ENCODE measurements around the gene KRTAP5-7. TPM values are rescaled to one million over a fixed set of nuclear protein-coding genes. Genes with fewer than 3 reads are reported as not detected.

The KRTAP5-7 gene
- total and polyA plus RNA-seq, 2 of the 13 experiments (the other 11 are each of a cell fraction or from before 2014, with no cell fraction given), result 0.54 TPM; not detected in 1

DNA sequence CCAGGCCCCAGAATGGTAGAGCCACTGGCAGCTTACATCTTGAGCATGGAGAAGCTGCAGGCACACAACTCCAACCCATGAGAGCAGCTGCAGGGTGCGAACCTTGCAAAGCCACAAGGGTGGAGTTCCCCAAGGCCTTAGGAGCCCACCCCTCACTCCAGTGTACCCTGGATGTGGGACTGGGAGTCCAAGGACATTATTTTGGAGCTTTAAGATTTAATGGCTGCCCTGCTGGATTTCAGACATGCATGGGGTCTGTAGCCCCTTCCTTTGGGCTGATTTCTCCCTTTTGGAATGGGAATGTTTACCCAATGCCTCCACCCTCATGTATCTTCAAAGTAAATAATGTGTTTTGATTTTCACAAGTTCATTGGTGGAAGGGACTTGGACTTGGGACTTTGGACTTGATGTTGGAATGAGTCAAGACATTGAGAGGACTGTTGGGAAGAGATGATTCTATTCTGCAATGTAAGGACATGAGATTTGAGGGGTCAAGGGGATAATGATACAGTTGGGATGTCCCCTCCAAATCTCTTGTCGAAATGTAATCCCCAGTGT is 1.1 kb upstream of the KRTAP5-7 start (continued):
- TF ChIP-seq, protein P1, sequence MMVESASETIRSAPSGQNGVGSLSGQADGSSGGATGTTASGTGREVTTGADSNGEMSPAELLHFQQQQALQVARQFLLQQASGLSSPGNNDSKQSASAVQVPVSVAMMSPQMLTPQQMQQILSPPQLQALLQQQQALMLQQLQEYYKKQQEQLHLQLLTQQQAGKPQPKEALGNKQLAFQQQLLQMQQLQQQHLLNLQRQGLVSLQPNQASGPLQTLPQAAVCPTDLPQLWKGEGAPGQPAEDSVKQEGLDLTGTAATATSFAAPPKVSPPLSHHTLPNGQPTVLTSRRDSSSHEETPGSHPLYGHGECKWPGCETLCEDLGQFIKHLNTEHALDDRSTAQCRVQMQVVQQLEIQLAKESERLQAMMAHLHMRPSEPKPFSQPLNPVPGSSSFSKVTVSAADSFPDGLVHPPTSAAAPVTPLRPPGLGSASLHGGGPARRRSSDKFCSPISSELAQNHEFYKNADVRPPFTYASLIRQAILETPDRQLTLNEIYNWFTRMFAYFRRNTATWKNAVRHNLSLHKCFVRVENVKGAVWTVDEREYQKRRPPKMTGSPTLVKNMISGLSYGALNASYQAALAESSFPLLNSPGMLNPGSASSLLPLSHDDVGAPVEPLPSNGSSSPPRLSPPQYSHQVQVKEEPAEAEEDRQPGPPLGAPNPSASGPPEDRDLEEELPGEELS (CRISPR knock-in tag; IDR thresholded peaks at IDR 0.05), result peak; percentile 39; the same call in 1 of the 2 replicates
- TF ChIP-seq, protein P2, sequence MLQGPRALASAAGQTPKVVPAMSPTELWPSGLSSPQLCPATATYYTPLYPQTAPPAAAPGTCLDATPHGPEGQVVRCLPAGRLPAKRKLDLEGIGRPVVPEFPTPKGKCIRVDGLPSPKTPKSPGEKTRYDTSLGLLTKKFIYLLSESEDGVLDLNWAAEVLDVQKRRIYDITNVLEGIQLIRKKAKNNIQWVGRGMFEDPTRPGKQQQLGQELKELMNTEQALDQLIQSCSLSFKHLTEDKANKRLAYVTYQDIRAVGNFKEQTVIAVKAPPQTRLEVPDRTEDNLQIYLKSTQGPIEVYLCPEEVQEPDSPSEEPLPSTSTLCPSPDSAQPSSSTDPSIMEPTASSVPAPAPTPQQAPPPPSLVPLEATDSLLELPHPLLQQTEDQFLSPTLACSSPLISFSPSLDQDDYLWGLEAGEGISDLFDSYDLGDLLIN (CRISPR knock-in tag; IDR thresholded peaks at IDR 0.05; ENCODE audit: borderline replicate concordance), result no peak
- no peak for TF ChIP-seq NFE2L1 (CRISPR knock-in tag; IDR thresholded peaks at IDR 0.05; ENCODE audit: borderline replicate concordance)
- TF ChIP-seq MED1 (CRISPR knock-in tag; IDR thresholded peaks at IDR 0.05), result 0 out of 2 replicates have a peak, but pooled peaks have one; percentile 49
- peak; percentile 72; the same call in 1 of the 2 replicates for TF ChIP-seq GATAD2A (CRISPR knock-in tag; IDR thresholded peaks at IDR 0.05)
- no peak for TF ChIP-seq PRPF4 (IDR thresholded peaks at IDR 0.05; ENCODE audit: low read depth, low read length, poor library complexity, severe bottlenecking)
- no peak; the same call in 1 of the 2 replicates for TF ChIP-seq MTA1 (CRISPR knock-in tag; IDR thresholded peaks at IDR 0.05; ENCODE audit: borderline replicate concordance)
- TF ChIP-seq ZSCAN12 (CRISPR knock-in tag; IDR thresholded peaks at IDR 0.05), result no peak
- TF ChIP-seq HNRNPK (IDR thresholded peaks at IDR 0.05; ENCODE audit: low read depth, low read length, poor library complexity, severe bottlenecking), result no peak
- no peak for TF ChIP-seq SP4 (CRISPR knock-in tag; IDR thresholded peaks at IDR 0.05)
- TF ChIP-seq ZNF451 (CRISPR knock-in tag; IDR thresholded peaks at IDR 0.05), result no peak
- no peak for TF ChIP-seq ZNF24 (IDR thresholded peaks at IDR 0.05)
- TF ChIP-seq HOXD1 (CRISPR knock-in tag; IDR thresholded peaks at IDR 0.05), result no peak
- TF ChIP-seq HMGA1 (CRISPR knock-in tag; conservative IDR thresholded peaks at IDR 0.05), result no peak
- TF ChIP-seq NCOA1 (CRISPR knock-in tag; IDR thresholded peaks at IDR 0.05), result no peak
- no peak for TF ChIP-seq ZNF678 (CRISPR knock-in tag; IDR thresholded peaks at IDR 0.05)
- TF ChIP-seq KDM3A (CRISPR knock-in tag; IDR thresholded peaks at IDR 0.05; ENCODE audit: low read depth), result no peak
- no peak for TF ChIP-seq POLR2A (IDR thresholded peaks at IDR 0.05; ENCODE audit: insufficient read depth in 1 of 2, low read depth in 2 of 2, low read length in 2 of 2)
- no peak for TF ChIP-seq REXO4 (CRISPR knock-in tag; IDR thresholded peaks at IDR 0.05; ENCODE audit: borderline replicate concordance)
- TF ChIP-seq ZNF562 (CRISPR knock-in tag; IDR thresholded peaks at IDR 0.05; ENCODE audit: borderline replicate concordance), result no peak
- TF ChIP-seq, protein P3, sequence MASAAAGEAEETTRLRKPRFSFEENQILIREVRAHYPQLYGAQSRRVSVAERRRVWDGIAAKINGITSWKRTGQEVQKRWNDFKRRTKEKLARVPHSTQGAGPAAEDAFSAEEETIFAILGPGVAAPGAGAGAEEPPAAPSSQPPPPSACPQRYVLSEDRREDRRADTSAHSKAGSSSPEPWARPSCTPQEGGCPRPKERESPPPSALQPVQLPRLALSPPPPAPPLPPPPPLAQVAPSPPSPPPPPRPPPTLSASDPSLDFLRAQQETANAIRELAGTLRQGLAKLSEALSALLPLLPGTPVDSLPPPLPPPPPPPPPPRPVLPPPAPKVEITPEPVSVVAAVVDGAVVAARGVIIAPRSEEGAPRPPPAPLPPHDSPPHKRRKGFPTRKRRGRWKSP (CRISPR knock-in tag; IDR thresholded peaks at IDR 0.05), result no peak
- no peak for TF ChIP-seq HNRNPLL (IDR thresholded peaks at IDR 0.05; ENCODE audit: low read depth, low read length, poor library complexity, severe bottlenecking)
- TF ChIP-seq, protein P4, sequence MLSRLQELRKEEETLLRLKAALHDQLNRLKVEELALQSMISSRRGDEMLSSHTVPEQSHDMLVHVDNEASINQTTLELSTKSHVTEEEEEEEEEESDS (CRISPR knock-in tag; IDR thresholded peaks at IDR 0.05; ENCODE audit: borderline replicate concordance), result no peak
- TF ChIP-seq GTF3A (CRISPR knock-in tag; conservative IDR thresholded peaks at IDR 0.05), result no peak
- TF ChIP-seq, protein P5, sequence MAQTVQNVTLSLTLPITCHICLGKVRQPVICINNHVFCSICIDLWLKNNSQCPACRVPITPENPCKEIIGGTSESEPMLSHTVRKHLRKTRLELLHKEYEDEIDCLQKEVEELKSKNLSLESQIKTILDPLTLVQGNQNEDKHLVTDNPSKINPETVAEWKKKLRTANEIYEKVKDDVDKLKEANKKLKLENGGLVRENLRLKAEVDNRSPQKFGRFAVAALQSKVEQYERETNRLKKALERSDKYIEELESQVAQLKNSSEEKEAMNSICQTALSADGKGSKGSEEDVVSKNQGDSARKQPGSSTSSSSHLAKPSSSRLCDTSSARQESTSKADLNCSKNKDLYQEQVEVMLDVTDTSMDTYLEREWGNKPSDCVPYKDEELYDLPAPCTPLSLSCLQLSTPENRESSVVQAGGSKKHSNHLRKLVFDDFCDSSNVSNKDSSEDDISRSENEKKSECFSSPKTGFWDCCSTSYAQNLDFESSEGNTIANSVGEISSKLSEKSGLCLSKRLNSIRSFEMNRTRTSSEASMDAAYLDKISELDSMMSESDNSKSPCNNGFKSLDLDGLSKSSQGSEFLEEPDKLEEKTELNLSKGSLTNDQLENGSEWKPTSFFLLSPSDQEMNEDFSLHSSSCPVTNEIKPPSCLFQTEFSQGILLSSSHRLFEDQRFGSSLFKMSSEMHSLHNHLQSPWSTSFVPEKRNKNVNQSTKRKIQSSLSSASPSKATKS (CRISPR knock-in tag; IDR thresholded peaks at IDR 0.05), result no peak
